Measurements from ENCODE around the gene HSD3B7.

GRCh38 chr16:30967795-30968194 is 17.2 kb upstream of the HSD3B7 start:
- TF ChIP-seq POLR2A (IDR thresholded peaks at IDR 0.05; ENCODE audit: low read depth, low read length) (no peak), POLR2AphosphoS5 (IDR thresholded peaks at IDR 0.05; ENCODE audit: low read depth, low read length) (no peak), TAF1 (IDR thresholded peaks at IDR 0.05; ENCODE audit: borderline replicate concordance, low read depth, low read length) (no peak)
